ENCODE measurements around the gene MED13L.

- TF ChIP-seq POLR2A (IDR thresholded peaks at IDR 0.05) (no peak), CTCF (IDR thresholded peaks at IDR 0.05) (no peak), POLR2AphosphoS5 (IDR thresholded peaks at IDR 0.05) (no peak)
Measured at GRCh38 chr12:116113398-116114130, 163.9 kb downstream of the MED13L start.

Data from breast epithelium (tissue), 3 donors.